ENCODE data around the gene INAFM2.

The INAFM2 gene

GRCh38 chr15:40336744-40337122, 13.2 kb downstream of the INAFM2 start:
- POLR2A ChIA-PET: interaction anchor here (0.6 kb wide), 1 partner anchor 9 kb away, joined by 3 read pairs; no protein-coding TSS in a partner anchor
- CTCF ChIA-PET: interaction anchor here (1.1 to 21.8 kb wide), 13 partner anchors 8 to 119 kb away, joined by 3 to 385 read pairs (median 18); partner anchors contain the start of genes DISP2, INAFM2, KNSTRN and PHGR1
- DNase-seq (ENCODE audit: low read depth, low spot score): no peak
- no peak for TF ChIP-seq CTCF (IDR thresholded peaks at IDR 0.05; ENCODE audit: insufficient read depth, low read length, missing control alignments)
- no peak overlapping the region for H3K4me3 ChIP-seq (ENCODE audit: low read depth, low read length)

- ChIA-PET POLR2A (interaction anchor here (5.2 kb wide), 1 partner anchor 8 kb away, joined by 81 read pairs; no protein-coding TSS in a partner anchor), CTCF (interaction anchor here (1.0 to 21.8 kb wide), 17 partner anchors 9 to 120 kb away, joined by 3 to 385 read pairs (median 6); partner anchors contain the start of genes DISP2, INAFM2, KNSTRN and PHGR1)
- TF ChIP-seq CTCF (IDR thresholded peaks at IDR 0.05; ENCODE audit: insufficient read depth, low read length, missing control alignments): no peak
- no peak for DNase-seq (ENCODE audit: low read depth, low spot score)
- H3K4me3 ChIP-seq (ENCODE audit: low read depth, low read length): peak overlapping the region; percentile 48
Observed at GRCh38 chr15:40337597-40337996, 14.1 kb downstream of the INAFM2 start.

GRCh38 chr15:40338041-40338657, 14.7 kb downstream of the INAFM2 start:
- ChIA-PET CTCF (interaction anchor here (0.8 to 21.8 kb wide), 17 partner anchors 8 to 121 kb away, joined by 3 to 385 read pairs (median 6); partner anchors contain the start of genes DISP2, INAFM2, IVD and KNSTRN), POLR2A (interaction anchor here (0.9 to 5.2 kb wide), 5 partner anchors 9 to 84 kb away, joined by 3 to 81 read pairs (median 3); partner anchors contain the start of gene INAFM2)
- peak overlapping the region; percentile 48 for H3K4me3 ChIP-seq (ENCODE audit: low read depth, low read length)
- DNase-seq (ENCODE audit: low read depth, low spot score): no peak
- peak; percentile 84 for TF ChIP-seq CTCF (IDR thresholded peaks at IDR 0.05; ENCODE audit: insufficient read depth, low read length, missing control alignments)

GRCh38 chr15:40338921-40339620, 15.6 kb downstream of the INAFM2 start:
- TF ChIP-seq CTCF (IDR thresholded peaks at IDR 0.05; ENCODE audit: insufficient read depth, low read length, missing control alignments): no peak
- POLR2A ChIA-PET: interaction anchor here (0.9 to 5.2 kb wide), 7 partner anchors 10 to 83 kb away, joined by 3 to 81 read pairs (median 3); partner anchors contain the start of gene INAFM2
- H3K4me3 ChIP-seq (ENCODE audit: low read depth, low read length): peak overlapping the region; percentile 58
- CTCF ChIA-PET: interaction anchor here (0.8 to 21.8 kb wide), 17 partner anchors 10 to 121 kb away, joined by 3 to 385 read pairs (median 6); partner anchors contain the start of genes ANKRD63, DISP2, INAFM2 and IVD
- peak; percentile 76 for DNase-seq (ENCODE audit: low read depth, low spot score)

GRCh38 chr15:40339621-40339945, 16.1 kb downstream of the INAFM2 start:
- TF ChIP-seq CTCF (IDR thresholded peaks at IDR 0.05; ENCODE audit: insufficient read depth, low read length, missing control alignments): peak; percentile 31
- POLR2A ChIA-PET: interaction anchor here (1.4 to 5.2 kb wide), 4 partner anchors 10 to 54 kb away, joined by 3 to 81 read pairs (median 9); partner anchors contain the start of gene INAFM2
- DNase-seq (ENCODE audit: low read depth, low spot score): no peak
- CTCF ChIA-PET: interaction anchor here (1.1 to 21.8 kb wide), 12 partner anchors 10 to 100 kb away, joined by 3 to 385 read pairs (median 39); partner anchors contain the start of genes ANKRD63, DISP2, INAFM2 and KNSTRN
- H3K4me3 ChIP-seq (ENCODE audit: low read depth, low read length): peak overlapping the region; percentile 58
